Kidney tubule cell (primary cell): ENCODE results near the gene DNAJC7.
"Not testable (repeated sequence)": the region's sequence is repeated elsewhere in the genome, so short reads cannot be mapped to it uniquely, and the experiment has no call there.

Source experiments
- DNase-seq: peaks from one replicate; pipeline ENCODE4 v3.0.0-alpha.2; 2018; ENCODE audit warnings: low spot score

The DNAJC7 gene

DNA sequence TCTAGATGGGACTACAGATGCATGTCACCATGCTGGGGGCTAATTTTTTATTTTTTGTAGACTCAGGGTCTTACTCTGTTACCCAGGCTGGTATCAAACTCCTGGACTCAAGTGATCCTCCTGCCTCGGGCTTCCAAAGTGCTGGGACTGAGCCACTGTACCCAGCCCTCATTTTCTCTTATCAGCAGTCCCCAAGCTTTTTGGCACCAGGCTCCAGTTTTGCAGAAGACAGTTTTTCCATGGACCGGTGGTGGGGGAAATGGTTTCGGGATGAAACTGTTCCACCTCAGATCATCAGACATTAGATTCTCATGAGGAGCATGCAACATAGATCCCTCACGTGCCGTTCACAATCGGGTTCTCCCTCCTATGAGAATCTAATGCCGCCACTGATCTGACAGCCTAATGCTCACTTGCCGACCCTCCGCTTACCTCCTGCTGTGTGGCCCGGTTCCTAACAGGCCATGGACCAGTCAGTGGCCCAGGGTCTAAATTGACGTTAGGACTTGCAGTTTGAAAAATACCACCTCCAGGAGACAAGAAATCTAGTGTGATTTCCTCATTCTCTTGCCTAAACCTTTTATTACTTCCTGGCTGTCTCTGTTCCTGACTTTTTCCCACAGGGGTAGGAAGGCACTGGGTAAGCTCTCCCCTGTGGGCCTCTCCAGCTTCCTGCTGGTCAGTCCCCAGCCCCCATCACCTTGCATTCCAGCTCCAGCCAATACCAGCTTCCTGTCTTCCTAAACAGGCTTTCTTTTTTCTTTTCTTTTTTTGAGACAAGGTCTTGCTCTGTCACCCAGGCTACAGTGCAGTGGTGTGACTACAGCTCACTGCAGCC, 60.0 kb downstream of the DNAJC7 start:
- peak; percentile 79 for DNase-seq

DNA sequence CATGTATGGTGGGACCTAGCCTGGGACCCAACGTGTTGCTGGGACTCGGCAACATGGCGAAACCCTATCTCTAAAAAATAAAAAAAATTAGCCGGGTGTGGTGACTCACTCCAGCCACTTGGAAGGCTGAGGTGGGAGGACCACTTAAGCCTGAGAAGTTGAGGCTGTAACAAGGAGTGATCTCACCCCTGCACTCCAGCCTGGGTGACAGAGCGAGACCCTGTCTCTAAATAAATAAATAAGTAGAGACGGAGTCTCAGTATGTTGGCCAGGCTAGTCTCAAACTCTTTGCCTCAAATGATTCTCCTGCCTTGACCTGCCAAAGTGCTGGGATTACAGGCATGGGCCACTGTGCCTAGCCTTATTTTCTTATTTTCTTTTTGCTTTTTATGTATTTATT, 60.7 kb downstream of the DNAJC7 start:
- no peak for DNase-seq

DNA sequence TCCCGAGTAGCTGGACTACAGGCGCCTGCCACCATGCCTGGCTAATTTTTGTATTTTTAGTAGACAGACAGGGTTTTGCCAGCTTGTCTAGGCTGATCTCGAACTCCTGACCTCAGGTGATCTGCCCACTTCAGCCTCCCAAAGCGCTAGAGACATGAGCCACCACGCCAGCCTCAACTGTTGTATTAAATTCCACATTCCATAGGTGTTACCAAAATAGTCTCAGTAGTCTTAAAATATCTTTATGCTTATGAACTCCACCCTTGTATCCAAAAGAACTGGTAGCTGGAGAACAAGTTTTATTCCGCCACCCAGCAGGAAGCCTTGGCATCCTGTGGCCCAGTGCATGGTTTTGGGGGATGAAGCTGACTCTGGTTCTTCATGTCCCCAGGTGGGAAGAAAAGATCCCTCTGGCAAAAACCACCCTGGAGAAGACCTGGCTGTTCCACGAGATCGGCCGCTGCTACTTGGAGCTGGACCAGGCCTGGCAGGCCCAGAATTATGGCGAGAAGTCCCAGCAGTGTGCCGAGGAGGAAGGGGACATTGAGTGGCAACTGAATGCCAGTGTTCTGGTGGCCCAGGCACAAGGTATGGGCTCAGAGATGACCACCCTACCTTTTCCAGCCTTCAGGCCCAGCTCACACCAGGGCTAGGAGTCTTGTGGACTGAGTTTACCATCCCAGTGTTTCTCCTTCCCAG, 68.3 kb downstream of the DNAJC7 start:
- no peak for DNase-seq

DNA sequence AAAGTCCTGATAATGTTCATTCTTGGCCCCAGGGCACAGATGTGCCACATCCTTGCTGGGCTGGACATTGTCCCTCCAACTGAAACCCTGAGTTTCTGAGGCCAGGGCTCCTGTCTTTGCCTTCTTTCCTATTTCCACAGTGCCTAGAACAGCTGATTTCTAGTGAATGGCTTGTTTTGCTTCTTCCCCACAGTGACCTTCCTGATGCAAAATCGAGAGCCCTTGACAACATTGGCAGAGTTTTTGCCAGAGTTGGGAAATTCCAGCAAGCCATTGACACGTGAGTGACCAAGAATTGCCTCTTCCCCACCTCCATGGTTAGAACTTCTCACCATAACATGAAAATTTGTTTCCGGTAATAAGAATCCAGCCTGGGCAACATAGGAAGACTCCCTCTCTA, 72.3 kb downstream of the DNAJC7 start:
- DNase-seq = no peak

DNA sequence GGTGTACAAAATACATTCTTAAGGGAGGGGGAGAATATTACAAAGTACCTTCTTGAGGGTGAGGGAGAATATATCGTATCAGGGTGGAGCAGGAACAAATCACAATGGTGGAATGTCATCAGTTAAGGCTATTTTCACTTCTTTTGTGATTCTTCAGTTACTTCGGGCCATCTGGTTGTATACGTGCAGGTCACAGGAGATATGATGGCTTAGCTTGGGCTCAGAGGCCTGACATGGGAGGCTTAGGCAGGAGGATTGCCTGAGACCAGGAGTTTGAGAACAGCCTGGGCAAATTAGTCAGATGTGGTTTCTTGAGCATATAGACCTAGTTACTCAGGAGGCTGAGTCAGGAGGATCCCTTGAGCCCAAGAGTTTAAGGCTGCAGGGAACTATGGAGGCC, 73.7 kb downstream of the DNAJC7 start:
- no peak for DNase-seq

DNA sequence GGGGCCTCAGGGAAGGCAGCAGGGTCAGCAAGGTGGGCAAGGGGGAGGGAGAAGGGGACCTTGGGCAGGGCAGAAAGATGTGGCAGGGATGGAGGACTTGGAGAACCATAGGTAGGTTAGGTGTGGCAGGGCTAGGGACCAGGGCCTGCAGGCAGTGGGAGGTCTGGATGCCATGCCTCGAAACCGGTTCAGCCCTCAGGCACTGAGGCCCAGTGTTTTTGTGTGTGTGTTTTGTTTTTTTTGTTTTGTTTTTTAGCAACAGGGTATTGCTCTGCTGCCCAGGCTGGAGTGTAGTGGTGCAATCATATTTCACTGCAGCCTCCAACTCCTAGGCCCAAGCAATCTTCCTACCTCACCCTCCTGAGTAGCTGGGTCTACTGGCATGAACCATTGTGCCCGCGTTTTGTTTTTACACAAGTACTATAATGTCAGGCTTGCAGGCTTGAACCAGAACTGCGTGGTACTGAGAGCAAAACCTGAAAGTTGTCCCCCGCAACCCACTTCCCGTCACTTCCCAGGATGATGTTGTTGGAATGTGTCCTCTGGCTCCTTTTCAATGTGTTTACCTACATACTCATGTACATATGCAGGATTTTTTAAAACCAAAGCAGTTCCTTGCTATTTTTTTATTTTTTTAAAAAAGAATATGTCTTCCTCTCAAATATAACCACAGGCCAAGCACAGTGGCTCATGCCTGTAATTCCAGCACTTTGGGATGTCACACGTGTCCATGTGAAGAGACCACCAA, 74.4 kb downstream of the DNAJC7 start:
- no peak for DNase-seq

DNA sequence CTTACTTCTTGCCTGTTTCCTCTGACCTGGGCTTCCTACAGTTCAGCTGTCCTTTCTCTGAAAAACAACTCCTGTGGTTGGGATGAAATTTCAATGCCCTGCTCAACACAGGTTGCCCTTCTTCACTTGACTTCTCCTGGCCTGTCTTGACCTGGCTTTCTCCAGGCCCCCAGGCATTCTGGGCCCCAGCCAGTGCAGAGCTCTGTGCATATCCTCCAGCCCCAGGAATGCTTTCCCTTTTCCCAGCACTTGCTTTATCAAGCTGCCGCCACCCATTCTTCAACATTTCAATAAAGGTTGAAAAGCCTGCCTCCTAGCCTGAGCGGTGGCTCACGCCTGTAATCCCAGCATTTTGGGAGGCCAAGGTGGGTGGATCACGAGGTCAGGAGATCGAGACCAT, 76.1 kb downstream of the DNAJC7 start:
- DNase-seq = no peak

DNA sequence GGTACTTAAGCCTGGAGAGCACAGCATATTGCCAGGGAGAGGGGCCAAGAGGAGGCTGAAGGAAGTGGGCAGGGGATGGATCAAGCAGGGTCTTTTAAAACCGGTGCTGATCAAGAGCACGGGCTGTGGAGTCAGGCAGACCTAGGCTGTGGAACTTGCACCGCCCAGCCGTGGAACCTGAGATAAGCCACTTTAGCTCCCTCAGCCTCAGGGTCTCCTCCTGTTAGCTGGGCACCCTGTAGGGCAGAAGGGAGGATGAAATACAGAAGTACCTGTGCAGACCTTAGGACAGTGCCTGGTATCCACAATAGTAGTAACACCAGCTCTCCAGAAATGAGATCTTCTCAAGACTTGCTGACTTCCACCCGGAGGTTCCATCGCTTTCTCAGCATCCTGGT, 77.5 kb downstream of the DNAJC7 start:
- no peak for DNase-seq

DNA sequence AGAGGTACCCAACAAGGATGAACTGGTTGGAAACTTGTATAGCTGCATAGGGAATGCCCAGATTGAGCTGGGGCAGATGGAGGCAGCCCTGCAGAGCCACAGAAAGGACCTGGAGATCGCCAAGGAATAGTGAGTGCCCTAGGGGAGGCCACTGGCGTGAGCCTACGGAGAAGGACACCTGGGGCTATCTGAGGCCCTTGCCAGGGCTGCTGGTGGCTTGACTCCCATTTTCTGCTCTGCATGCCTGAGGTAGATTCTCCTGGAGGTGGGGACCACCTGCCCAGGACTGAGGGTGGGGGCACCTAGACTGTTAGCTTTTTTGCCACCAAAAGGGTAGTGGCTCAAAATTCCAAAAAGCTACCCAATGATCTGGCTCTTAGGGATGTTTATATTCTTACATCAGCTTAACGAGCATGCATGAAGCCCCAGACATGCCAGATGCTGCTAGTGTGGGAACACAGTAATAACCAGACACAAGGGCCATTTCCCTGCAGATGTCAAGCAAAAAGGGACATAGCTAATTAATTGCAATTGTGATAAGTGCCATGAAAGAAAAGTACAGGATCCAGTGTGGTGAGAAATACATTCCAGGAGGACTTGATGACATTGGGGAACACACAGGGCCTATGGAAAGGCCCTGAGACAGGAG, 78.1 kb downstream of the DNAJC7 start:
- no peak for DNase-seq

DNA sequence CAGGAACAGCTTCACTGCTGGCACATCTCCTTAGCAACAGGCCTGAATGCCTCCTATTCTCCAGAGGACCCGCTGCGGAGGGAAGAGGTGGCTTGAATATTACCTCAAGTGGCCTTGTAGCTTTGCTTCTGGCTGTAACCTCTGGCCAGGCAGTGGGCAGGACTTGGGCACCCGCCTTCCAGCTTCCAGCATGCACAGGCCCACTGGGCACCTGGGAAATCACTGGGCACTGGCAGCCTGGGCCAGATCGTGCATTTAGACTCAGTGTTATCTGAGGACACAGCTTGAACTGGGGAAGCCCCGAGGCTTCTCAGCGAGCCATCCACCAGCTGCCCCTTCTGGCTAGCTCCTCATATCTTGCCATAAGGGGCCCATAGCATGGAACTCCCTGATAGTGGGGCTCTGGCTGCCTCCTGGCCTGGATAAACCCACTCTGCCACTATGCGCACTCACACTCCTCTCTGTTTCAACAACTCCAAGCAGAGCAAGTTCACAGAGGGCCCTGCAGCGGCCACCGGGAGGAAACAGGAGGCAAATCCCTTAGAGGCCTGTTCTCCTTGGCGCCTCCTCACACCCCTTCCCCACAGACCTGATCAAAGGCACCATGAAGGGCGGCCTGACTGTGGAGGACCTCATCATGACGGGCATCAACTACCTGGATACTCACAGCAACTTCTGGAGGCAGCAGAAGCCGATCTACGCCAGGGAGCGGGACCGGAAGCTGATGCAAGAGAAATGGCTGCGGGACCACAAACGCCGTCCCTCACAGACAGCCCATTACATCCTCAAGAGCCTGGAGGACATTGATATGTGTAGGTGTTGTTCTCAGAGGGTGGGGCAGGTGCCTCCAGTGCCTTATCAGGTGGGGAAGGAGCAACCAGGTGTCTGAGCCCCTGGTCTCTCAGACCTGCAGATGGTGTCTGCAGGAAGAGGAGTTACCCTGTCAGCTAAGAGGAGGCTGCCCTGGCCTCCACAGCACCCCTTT, 79.0 kb downstream of the DNAJC7 start:
- DNase-seq = no peak

DNA sequence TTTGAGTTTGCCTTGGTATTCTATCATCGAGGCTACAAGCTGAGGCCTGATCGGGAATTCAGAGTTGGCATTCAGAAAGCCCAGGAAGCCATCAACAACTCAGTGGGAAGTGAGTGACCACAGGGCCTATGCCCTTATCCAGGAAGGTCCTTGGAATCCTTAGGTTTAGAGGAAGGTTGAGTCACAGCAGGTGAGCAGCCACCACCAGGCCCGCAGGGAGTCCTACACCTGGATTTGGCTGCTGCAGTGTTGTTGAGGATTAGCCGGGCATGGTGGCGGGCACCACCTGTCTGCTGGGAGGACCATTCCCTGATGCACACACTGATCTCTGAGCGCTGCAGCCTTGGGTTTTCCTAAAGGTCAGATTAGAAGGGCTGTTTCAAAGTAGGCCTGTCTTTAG, 81.6 kb downstream of the DNAJC7 start:
- DNase-seq = no peak

DNA sequence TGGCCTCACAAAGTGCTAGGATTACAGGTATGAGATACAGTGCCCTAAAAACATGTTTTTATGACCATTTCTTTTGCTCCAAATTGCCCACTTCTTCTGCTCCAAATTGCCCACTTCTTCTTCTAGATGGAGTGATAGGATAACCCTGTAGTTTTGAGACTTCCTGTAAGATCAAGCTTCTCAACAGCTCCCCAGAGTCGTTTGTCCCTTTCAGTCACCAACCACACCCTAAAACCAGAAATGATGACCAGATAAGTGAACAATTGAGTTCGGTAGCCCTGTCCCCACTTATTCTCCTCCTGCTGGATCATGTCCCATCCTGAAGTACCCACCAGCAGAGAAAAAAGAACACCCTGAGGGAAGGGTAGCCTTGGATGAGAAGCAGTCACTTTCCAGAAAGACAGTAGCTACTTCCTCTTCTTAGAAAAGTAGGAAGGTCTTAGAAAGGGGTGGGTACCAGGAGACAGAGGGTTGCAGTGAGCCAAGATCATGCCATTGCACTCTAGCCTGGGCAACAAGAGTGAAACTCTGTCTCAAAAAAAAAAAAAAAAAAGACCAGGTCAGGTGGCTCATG, 84.3 kb downstream of the DNAJC7 start:
- DNase-seq = no peak

DNA sequence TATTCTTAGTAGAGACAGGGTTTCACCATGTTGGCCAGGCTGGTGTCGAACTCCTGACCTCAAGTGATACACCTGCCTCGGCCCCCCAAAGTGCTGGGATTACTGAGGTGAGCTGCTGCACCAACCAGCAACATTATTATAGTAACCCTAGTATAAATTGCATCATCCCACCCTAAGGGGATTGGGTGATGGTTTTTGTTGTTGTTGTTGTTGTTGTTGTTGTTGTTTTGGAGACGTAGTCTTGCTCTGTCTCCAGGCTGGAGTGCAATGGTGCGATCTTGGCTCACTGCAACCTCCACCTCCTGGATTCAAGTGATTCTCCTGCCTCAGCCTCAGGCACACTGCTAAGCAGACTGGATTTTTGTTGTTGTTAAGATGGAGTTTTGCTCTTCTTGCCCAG, 85.5 kb downstream of the DNAJC7 start:
- DNase-seq = not testable (repeated sequence)

DNA sequence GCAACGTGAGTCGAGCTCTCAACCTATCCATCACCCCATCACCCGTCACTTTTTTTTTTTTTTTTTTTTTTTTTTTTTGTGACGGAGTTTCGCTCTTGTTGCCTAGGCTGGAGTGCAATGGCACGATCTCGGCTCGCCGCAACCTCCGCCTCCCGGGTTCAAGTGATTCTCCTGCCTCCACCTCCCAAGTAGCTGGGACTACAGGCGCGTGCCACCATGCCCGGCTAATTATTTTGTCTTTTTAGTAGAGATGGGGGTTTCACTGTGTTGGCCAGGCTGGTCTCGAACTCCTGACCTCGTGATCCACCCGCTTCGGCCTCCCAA, 86.4 kb downstream of the DNAJC7 start:
- DNase-seq = not testable (repeated sequence)

DNA sequence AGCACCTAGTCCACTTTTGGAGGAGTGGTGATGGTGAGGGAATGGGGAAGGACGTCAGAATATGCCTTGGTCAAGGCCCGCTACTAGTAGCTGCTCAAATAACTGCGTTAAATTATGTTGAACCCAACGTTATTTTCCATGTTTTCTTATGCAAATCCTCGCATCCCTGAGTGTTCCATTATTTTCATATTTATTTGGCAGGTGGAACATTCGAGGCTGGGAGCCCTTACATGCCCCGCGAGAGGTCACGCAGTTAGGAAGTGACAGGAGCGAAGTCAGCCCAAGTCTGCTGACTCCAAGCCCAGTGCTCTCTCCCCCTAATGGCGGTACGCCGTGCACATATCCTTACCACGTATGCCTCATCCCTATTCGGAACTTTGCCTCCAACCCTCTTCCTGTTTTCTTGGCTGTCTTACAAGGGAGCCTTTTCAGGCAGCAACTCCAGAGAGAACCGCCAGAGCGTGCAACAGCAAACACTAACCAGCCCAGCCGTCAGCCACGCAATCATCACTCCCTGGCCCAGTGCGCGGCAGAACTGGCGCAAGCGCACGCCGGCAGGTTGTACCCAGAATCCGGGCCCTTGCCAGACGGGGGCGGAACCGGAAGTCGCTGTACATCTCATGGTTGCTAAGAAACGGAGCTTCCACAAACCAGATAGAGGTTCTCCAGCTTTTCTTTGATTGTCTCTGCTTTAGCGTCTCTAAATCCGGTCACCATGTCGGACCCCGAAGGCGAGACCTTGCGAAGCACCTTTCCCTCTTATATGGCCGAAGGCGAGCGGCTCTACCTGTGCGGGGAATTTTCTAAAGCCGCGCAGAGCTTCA, 87.0 kb downstream of the DNAJC7 start, which contains the start of gene ODAD4:
Gene ODAD4 (plus strand): TSS at position 609 of the 824 bp plus-strand sequence. CDS start 107 bp downstream, at position 716.
- DNase-seq = peak; percentile 99

DNA sequence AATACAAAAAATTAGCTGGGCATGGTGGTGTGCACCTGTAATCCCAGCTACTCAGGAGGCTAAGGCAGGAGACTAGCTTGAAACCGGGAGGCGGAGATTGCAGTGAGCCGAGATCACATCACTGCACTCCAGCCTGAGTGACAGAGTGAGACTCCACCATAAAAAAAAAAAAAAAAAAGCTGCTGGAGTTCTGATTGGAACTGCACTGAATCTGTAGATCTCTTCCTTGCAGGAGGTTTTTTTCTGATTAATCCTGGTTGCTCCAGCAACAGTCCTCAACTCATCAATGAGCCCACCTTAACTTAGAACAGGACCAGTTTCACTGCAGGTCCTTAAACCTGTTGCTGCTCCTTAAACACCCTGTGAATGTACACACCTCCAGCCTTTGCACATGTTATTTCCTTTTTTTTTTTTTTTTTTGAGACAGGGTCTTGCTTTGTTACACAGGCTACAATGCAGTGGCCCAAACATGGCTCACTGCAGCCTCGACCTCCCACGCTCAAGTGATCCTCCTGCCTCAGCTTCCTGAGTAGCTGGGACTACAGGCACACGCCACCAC, 88.5 kb downstream of the DNAJC7 start:
- no peak for DNase-seq
